ENCODE data around the gene AGAP2. TPM values are rescaled to one million over a fixed set of nuclear protein-coding genes. Genes with fewer than 3 reads are reported as not detected.
A peak's percentile ranks its signal among the peaks of the same experiment; 100 is the strongest.

Gene AGAP2
- polyA plus RNA-seq, 3 donors, result 0.20 to 3.4 (median 0.65) TPM

DNA sequence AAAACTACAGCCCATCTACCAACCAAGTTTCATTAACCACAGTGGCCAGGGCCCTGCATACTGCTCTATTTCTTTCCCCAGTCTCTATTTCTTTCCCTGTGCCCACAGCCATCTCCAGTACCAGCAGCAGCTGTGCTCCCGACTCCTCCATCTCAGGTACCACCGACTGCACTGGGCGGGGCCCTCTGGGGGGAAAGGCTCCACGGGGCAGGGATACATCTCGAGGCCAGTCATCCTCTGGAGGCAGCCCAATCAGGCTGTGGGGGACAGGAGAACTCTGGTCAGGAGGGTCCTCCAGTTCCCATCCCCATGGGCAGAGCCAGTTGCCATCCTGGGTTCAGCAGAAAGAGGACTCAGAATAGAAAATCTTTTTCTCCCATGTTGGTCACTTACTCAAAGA is 10.5 kb upstream of the AGAP2 start:
- H3K4me1 ChIP-seq (ENCODE audit: control insufficient read depth in 1 of 2, insufficient read depth in 2 of 2, low read length in 2 of 2), result peaks cover 30 to 36% of the 10 kb centered on the region in 2 donors
- H3K27me3 ChIP-seq (ENCODE audit: control insufficient read depth in 2 of 2, insufficient read depth in 2 of 2, low read length in 2 of 2), result peaks cover 0 to under 1% of the 10 kb centered on the region in 2 donors
- peak overlapping the region in 2 of 7 donors; percentile 30 to 50 for H3K27ac Mint-ChIP-seq
- H3K36me3 Mint-ChIP-seq, result peaks cover 22 to 41% of the 10 kb centered on the region in 2 donors
- no peak overlapping the region for H3K9ac ChIP-seq (ENCODE audit: insufficient read depth, low read length, poor library complexity, severe bottlenecking)
- 100% methylated on average over 1 of the region's 5 CpGs for WGBS (ENCODE audit: insufficient coverage)
- H3K9me3 Mint-ChIP-seq, result no peaks in the 10 kb centered on the region
- H3K27me3 Mint-ChIP-seq (ENCODE audit: low read depth in 3 of 3), result peaks cover under 1 to 7% (median 2%) of the 10 kb centered on the region in 3 donors
- no peak overlapping the region for H3K4me3 ChIP-seq (replicated peaks in 1 of 3; ENCODE audit: low read depth in 2 of 3, low read length in 3 of 3)
- H3K4me1 Mint-ChIP-seq, result peaks cover 40% of the 10 kb centered on the region
- no peak overlapping the region for H3K4me3 Mint-ChIP-seq
- H4K20me1 ChIP-seq (ENCODE audit: insufficient read depth, low read length), result no peaks in the 10 kb centered on the region
- peaks cover 27% of the 10 kb centered on the region for H3K79me2 ChIP-seq (ENCODE audit: insufficient read depth, low read length)
- no peak overlapping the region for H3K27ac ChIP-seq (ENCODE audit: low read depth in 1 of 2, low read length in 2 of 2)
- TF ChIP-seq, protein P1, sequence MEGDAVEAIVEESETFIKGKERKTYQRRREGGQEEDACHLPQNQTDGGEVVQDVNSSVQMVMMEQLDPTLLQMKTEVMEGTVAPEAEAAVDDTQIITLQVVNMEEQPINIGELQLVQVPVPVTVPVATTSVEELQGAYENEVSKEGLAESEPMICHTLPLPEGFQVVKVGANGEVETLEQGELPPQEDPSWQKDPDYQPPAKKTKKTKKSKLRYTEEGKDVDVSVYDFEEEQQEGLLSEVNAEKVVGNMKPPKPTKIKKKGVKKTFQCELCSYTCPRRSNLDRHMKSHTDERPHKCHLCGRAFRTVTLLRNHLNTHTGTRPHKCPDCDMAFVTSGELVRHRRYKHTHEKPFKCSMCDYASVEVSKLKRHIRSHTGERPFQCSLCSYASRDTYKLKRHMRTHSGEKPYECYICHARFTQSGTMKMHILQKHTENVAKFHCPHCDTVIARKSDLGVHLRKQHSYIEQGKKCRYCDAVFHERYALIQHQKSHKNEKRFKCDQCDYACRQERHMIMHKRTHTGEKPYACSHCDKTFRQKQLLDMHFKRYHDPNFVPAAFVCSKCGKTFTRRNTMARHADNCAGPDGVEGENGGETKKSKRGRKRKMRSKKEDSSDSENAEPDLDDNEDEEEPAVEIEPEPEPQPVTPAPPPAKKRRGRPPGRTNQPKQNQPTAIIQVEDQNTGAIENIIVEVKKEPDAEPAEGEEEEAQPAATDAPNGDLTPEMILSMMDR (IDR thresholded peaks at IDR 0.05), result no peak
- no peaks in the 10 kb centered on the region for H3K9me3 ChIP-seq (replicated peaks in 1 of 2; ENCODE audit: control insufficient read depth in 1 of 2, insufficient read depth in 1 of 2, low read length in 2 of 2)
- H3K36me3 ChIP-seq (replicated peaks in 1 of 2; ENCODE audit: control insufficient read depth in 1 of 2, insufficient read depth in 2 of 2, low read length in 2 of 2), result peaks cover 14 to 39% of the 10 kb centered on the region in 2 donors
- no peak overlapping the region for H2AFZ ChIP-seq (ENCODE audit: insufficient read depth, low read depth, low read length, poor library complexity, severe bottlenecking)
- DNase-seq, result no peak
- H3K4me2 ChIP-seq (replicated peaks; ENCODE audit: extremely low read depth, low read length, poor library complexity, severe bottlenecking), result no peak overlapping the region
- intact Hi-C loops (cut with micrococcal nuclease), result loop anchor here in 1 of 2 donors (10.0 kb wide), 1 partner anchor 186 kb away; no protein-coding TSS in a partner anchor

- H3K9me3 Mint-ChIP-seq, result no peaks in the 10 kb centered on the region
- Histone ChIP-seq H3K9me3 (replicated peaks in 1 of 2; ENCODE audit: control insufficient read depth in 1 of 2, insufficient read depth in 1 of 2, low read length in 2 of 2) (no peaks in the 10 kb centered on the region), H3K4me2 (replicated peaks; ENCODE audit: extremely low read depth, low read length, poor library complexity, severe bottlenecking) (peak overlapping the region; percentile 86), H3K79me2 (ENCODE audit: insufficient read depth, low read length) (peaks cover 15% of the 10 kb centered on the region), H3K36me3 (replicated peaks in 1 of 2; ENCODE audit: control insufficient read depth in 1 of 2, insufficient read depth in 2 of 2, low read length in 2 of 2) (peaks cover 14 to 39% of the 10 kb centered on the region in 2 donors), H4K20me1 (ENCODE audit: insufficient read depth, low read length) (no peaks in the 10 kb centered on the region), H3K4me3 (replicated peaks in 1 of 3; ENCODE audit: low read depth in 2 of 3, low read length in 3 of 3) (peak overlapping the region in 1 of 3 experiments; percentile 84), H3K27me3 (ENCODE audit: control insufficient read depth in 2 of 2, insufficient read depth in 2 of 2, low read length in 2 of 2) (no peaks in the 10 kb centered on the region), H3K4me1 (ENCODE audit: control insufficient read depth in 1 of 2, insufficient read depth in 2 of 2, low read length in 2 of 2) (peaks cover 32 to 36% of the 10 kb centered on the region in 2 donors), H3K27ac (ENCODE audit: low read depth in 1 of 2, low read length in 2 of 2) (no peak overlapping the region), H2AFZ (ENCODE audit: insufficient read depth, low read depth, low read length, poor library complexity, severe bottlenecking) (no peak overlapping the region), H3K9ac (ENCODE audit: insufficient read depth, low read length, poor library complexity, severe bottlenecking) (no peak overlapping the region)
- peaks cover 37% of the 10 kb centered on the region for H3K4me1 Mint-ChIP-seq
- peak overlapping the region; percentile 89 to 93 for H3K4me3 Mint-ChIP-seq
- DNase-seq, result no peak
- peaks cover 0 to 1% (median 0%) of the 10 kb centered on the region in 3 donors for H3K27me3 Mint-ChIP-seq (ENCODE audit: low read depth in 3 of 3)
- peaks cover 22 to 41% of the 10 kb centered on the region in 2 donors for H3K36me3 Mint-ChIP-seq
- 100% methylated on average over 1 of the region's 3 CpGs for WGBS (ENCODE audit: insufficient coverage)
- TF ChIP-seq, protein P1 (IDR thresholded peaks at IDR 0.05), result no peak
- intact Hi-C loops (cut with micrococcal nuclease), result loop anchor here in 1 of 2 donors (10.0 kb wide), 1 partner anchor 189 kb away; no protein-coding TSS in a partner anchor
- H3K27ac Mint-ChIP-seq, result peak overlapping the region in 6 of 7 donors; percentile 92 to 98 (median 96)
These were observed 7.5 kb upstream of the AGAP2 start for GRCh38 chr12:57746025-57746424.

Data from CD14-positive monocyte (primary cell).